ENCODE results near the gene ELMO2.
"Not testable (repeated sequence)": the region's sequence is repeated elsewhere in the genome, so short reads cannot be mapped to it uniquely, and the experiment has no call there.

The ELMO2 gene

DNA sequence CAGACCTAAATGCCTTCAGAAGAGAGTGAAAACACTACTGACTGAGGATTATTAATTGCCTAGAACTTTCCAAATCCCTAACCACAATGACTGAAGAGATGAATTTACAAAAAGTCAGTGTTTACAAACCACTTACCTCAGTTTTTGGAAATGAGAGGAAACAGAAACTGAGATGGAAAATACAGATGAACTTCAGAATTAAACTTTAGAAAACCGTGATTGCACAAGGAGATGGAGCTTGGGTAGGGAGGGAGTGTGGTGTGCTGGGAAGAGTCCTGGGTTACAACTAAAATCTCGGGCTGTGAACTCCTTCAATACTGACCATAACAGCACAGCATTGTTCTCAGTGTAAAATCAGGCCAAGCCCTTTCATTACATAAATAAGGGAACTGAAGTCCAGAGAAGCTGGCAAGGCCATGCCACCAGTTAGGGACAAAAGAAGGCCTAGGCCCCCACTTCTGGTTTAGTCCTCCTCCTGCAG, 4.0 kb downstream of the ELMO2 start:
- no peak for DNase-seq (ENCODE audit: low read depth)

GRCh38 chr20:46401478-46401860, 4.9 kb downstream of the ELMO2 start:
- no peak for DNase-seq (ENCODE audit: low read depth)

DNA sequence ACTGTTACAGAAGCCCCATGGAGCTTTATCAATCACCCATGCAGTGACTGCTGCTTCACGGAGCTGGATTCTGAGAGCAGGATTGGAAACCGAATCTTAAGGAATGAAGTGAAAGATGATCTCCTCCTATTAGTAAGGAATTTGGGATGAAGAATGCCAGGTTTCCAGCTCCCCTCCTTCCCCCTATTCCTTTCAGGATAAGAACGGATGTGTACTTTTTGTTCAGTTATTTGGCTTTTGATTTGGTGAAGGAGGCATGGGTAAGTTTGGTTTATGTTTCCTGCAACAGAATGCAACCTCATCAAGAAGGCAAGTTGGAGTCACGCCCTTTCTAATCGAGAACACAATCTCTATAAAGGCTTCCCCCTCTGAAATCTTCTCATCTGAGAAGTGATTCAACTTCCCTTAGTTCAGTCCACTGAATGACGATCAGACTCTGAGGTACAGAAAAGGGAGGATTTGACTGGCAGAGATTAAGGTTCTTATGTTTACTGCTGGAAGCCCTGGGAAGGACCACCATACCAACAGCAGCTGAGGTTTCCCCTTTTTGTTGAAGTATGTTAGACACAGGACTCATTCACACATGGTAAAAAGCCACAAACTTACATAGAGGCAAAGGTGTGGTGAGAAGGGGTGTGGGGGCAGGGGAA, 5.5 kb downstream of the ELMO2 start:
- no peak for DNase-seq (ENCODE audit: low read depth)

- no peak for DNase-seq (ENCODE audit: low read depth)
Measured at GRCh38 chr20:46400253-46400652, 6.2 kb downstream of the ELMO2 start.

- no peak for DNase-seq (ENCODE audit: low read depth)
Measured at GRCh38 chr20:46399401-46399800, 7.0 kb downstream of the ELMO2 start.

DNA sequence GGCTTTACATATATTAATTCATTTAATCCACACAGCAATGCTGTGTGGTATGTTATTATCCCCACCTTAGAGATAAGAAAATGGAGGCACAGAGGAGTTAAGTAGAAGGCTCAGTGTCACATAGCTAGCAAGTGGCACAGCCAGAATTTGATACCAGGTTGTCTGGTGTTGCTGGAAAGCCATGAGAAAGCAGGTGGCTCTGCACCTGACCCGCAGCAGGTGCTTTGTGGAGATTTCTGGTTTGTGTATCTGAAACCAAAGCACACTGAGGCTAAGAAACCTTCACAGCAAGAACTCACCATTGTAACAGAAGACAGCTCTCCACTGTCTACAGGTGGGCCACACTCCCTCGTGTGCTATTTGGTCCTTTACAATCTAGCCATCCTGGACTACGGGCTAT, 7.5 kb downstream of the ELMO2 start:
- DNase-seq (ENCODE audit: low read depth) = no peak

DNA sequence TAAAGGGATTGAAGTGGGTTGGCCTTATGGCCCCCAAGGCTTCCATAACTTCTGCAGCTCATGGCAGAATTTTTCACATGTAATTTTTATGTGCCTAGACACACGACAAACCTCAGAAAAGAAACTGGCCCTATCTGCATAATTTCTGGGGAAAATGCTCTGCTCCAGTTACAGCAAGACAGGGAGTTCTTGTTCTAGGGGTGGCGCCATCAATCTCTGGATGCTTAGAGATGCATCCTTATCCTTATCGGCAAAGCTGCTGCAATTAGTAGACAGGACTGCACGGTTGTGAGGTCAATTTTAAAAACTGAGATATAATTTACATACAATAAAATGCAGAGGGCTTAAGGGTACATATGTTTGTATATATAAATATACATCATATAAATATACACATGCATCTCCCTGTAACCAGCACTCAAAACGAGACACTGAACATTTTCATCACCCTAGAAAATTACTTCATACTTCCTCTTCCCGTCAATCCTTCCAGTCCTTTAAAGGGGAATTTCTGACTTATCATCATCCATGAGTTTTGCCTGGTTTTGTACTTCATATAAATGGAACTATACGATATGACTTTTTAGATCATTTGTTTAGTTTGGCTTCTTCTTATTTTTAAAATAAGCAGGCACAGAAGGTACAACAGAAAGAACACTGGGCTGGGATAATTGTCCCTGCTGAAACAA, 10.2 kb downstream of the ELMO2 start:
- DNase-seq (ENCODE audit: low read depth) = no peak

- DNase-seq (ENCODE audit: low read depth) = no peak
Measured at GRCh38 chr20:46394872-46395760, 11.3 kb downstream of the ELMO2 start.

- no peak for DNase-seq (ENCODE audit: low read depth)
Measured at GRCh38 chr20:46393967-46394366, 12.4 kb downstream of the ELMO2 start.

GRCh38 chr20:46388937-46389336, 17.5 kb downstream of the ELMO2 start:
- DNase-seq (ENCODE audit: low read depth) = no peak

- DNase-seq (ENCODE audit: low read depth) = no peak
Measured at GRCh38 chr20:46388201-46388836, 18.1 kb downstream of the ELMO2 start.

- not testable (repeated sequence) for DNase-seq (ENCODE audit: low read depth)
Measured at GRCh38 chr20:46387054-46387453, 19.4 kb downstream of the ELMO2 start.

- DNase-seq (ENCODE audit: low read depth) = no peak
Measured at GRCh38 chr20:46378412-46379009, 27.9 kb downstream of the ELMO2 start.

- DNase-seq (ENCODE audit: low read depth) = no peak
Measured at GRCh38 chr20:46377518-46377917, 28.9 kb downstream of the ELMO2 start.

DNA sequence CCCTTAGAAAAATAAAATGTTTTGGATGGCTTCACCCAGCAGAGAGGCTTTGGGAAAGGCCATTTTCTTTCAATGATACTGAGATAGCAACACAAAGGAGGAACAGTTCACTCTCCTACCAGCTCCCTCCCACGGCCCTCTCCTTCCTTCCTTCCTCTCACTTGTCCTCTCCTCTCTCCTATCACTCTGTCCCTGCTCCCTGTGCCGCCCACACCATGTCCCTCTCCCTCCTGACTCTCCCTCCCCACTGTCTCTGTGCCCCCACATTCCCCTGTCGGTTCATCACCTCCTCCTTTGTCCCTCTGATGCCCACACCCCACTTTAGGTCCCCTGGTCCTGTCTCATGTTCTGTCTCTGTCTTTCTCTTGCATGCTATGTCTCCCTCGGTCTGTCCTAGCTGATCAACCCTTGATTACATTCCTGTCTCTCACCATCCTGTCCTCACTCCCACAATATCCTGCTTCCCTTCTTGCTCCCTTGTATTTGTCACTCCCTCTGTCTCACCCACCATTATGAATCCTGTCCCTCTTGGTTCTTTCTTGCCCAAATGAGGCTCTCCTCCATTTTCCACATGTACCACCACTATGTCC, 30.1 kb downstream of the ELMO2 start:
- no peak for DNase-seq (ENCODE audit: low read depth)

DNA sequence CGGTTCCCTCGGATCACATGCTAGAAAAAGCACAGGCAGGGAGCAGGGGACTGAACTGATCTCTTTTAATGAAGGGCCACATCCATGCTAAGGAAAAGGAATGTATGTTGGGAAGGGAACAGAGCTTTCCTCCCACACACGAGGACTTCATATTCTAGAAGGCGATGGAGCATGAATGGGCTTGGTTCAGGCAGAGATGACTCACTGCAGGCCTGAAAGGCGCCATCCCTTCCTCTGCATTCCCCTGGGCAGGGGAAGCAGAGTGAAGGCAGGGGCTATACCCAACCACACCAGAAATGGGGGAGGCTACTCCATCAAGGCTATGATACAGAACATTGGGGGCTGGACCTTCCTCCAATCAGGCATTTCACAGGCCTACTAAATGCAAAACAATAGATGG, 30.6 kb downstream of the ELMO2 start:
- DNase-seq (ENCODE audit: low read depth) = no peak

DNA sequence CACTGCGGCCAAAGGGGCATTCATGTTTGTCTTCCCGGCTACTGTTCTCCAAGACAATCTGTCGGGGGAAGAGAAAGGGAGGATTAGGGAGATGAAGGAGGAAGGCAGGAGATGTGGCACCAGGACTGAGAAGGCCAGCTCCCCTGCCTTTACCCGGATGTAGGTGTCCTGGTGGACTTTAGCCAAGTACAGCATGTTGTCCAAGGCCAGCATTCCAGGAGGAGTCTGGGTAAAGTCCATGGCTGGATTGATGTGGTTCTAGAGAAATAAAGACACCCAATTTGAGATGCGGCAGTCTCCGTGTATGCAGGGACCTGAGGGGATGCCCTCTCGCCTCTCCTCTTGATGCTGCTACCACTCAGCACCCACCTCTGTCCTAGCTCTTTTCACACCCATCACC, 32.0 kb downstream of the ELMO2 start:
- no peak for DNase-seq (ENCODE audit: low read depth)

GRCh38 chr20:46371656-46372055, 34.8 kb downstream of the ELMO2 start:
- DNase-seq (ENCODE audit: low read depth) = no peak

DNA sequence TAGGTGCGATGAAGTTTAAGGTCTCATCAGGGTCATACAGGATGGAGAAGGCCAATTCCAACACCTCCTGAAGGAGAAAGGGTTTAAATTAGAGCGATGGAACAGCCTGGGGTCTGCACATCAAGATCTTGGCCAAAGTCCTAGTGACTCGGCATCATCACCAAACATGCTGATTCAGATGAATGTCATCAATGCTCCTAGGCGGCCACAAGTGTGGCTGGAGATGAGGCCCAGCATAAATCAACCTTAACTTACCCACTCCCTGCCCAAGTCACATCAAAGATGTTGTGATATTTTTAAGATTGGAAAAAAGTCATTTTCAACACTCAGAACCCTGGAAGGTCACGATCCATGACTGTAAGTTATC, 37.5 kb downstream of the ELMO2 start:
- DNase-seq (ENCODE audit: low read depth) = no peak

GRCh38 chr20:46367967-46368901, 38.2 kb downstream of the ELMO2 start:
- DNase-seq (ENCODE audit: low read depth) = no peak
